Measurements from ENCODE around the gene CENPX.

GRCh38 chr17:82036634-82037091, 14.0 kb upstream of the CENPX start:
- no peak for TF ChIP-seq CTCF (IDR thresholded peaks at IDR 0.05; ENCODE audit: low read depth, low read length, poor library complexity, severe bottlenecking)
- TF ChIP-seq EZH2phosphoT487 (IDR thresholded peaks at IDR 0.05; ENCODE audit: borderline replicate concordance, low read length), result no peak

Data from DOHH2 (cell line).